Left colon (tissue), 2 donors: ENCODE data around the gene SLC6A11. TPM values are rescaled to one million over a fixed set of nuclear protein-coding genes. Genes with fewer than 3 reads are reported as not detected.

ENCODE experiments used
- ATAC-seq: fragments of 200-7000 bp; cut with Tn5 transposase; one replicate; pipeline ENCODE4 v1.9.1; 2020; ENCODE audit warnings: mild to moderate bottlenecking, moderate library complexity
- DNase-seq, 2 donors: peaks; one replicate each; pipeline ENCODE4 v3.0.0-alpha.2; 2020
- intact Hi-C, 2 donors: fragments of 100-400 bp; cut with DNase I in 1 of 2; cut with micrococcal nuclease in 1 of 2; formaldehyde crosslinking; loops; one replicate each; pipeline versions ENCODE4 v1.11.2 to v1.14.0; 2022; cut with DNase I, micrococcal nuclease
- total RNA-seq, 2 donors: library from RNA; stranded (reverse); fragmentation: NEBNext Ultra II Directional; extraction: Animal tissue kit (Norgen Biotek cat#: 25700); gene quantifications; one replicate each; pipeline ENCODE4 v1.2.1, GENCODE V29; 2021
- donor health status: DM: no; HTN: no; CAD: no.
- donor health status: DM: yes; HTN: yes; CAD: no.

The SLC6A11 gene
- total RNA-seq, 2 donors from 2014 or later, result 0.08 TPM; not detected in 1

DNA sequence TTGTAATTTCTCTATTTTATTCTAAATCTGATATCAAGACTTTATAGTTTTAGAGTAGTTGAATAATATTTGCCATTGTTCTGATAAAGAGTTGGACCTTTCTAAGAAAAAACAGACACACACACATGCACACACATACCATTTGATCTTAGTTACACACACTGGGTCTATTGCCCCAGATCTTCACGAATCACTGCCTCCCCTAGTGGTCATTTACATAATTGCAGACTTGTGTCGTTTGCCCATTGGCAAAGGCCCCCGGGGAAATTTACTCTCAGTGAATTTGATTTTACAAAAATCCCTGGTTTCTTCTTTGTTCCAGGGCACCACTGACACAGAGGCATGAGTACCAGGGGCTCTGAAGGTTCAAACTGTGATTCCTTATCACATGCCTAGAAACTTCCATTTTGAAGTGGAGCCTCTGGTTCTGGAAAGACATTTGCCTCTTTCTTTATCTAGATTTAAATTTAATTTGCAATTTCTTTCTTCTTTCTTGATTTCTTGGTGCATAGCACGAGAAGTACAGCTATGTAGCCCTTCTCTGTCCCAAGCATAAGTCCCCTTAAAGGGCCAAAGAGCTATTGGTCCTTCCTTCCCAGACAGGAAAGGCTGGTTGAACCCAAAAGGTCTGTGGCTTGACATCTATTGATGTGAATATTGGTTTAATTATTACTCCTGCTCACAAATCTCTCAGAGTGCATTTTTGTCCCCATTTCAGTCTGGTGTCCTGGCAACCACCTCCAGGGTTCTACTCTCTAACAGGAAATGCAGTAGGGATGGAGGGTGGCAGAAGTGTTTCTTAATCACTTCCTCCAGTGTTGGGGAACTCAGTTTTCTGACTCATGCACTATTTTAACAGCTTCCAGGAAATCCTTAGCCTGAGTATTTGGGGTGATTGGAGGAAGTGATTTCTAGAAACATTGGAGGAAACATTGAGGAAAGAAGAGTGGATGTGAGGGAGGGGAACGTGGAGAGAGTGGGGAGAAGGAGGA is 32.4 kb upstream of the SLC6A11 start:
- intact Hi-C loops, result no loop called here
- ATAC-seq, result no peak
- no peak for DNase-seq

DNA sequence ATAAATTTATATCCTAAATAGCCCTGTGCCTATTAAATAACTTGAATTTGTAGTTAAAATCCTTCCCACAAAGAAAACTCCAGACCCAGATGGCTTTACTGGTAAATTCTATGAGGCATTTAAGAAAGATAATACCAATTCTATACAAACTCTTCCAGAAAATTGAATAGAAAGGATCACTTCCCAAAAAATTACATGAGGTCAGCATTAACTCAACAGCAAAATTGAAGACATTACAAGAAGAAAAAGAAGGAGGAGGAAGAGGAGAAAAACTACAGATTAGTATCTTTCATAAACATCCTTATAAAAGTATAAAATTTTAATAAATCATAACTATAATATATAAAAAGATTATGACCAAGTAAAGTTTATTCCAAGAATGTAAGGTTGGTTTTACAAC is 29.4 kb upstream of the SLC6A11 start:
- no peak for ATAC-seq
- intact Hi-C loops, result no loop called here

DNA sequence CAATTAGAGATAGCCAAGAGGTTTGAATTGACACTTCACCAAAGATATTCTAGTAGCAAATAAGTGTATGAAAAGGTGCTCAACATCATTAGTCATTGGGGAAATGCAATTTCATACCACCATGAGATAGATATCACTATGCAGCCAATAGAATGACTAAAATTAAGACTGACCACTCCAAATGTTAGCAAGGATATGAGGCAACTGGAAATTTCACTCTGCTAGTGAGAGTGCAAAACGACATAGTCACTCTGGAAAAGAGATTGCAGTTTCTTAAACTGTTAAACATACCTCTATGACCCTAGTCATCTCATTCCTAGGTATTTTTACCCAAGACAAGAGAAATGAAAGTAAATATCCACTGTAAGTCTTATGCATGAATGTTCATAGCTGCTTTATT is 27.6 kb upstream of the SLC6A11 start:
- intact Hi-C loops, result no loop called here
- no peak for DNase-seq
- no peak for ATAC-seq

More for the DNA sequence above, 29.4 kb upstream of the SLC6A11 start:
- no peak for DNase-seq

DNA sequence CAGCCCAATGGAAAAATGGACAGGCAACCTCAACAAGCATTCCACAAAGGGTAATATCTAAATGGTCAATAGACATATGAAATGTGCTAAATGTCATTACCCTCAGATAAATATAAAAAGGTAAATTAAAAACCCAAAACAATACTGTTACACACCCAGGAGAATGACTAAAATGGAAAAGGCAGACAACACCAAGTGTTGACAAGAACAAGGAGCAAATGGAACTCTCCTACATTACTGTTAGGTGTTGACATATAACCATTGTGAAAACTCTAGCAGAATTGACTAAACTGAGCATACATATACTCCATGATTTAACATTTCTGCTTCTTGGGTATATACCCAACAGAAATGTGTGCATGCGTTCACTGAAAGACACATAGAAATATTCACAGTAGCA is 25.3 kb upstream of the SLC6A11 start:
- DNase-seq (no peak), ATAC-seq (no peak)
- intact Hi-C loops, result no loop called here

DNA sequence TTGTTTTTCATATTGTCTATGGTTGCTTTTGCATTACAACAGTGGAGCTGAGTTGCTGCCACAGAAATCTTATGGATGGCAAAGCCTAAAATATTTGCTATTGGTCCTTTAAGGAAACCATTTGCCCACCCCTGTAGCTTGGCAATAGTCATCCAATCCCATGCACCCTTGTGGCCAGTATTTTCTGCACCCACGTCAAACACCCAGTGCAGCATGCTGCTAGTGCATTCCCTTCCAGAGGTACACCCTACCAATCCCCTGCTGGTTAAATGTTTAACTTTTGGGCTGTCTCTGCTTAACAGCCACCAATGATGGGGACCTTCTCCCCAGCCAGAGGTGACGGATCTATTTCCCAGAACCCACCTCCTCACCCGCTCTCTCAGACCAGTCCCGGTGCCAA is 23.8 kb upstream of the SLC6A11 start:
- intact Hi-C loops, result no loop called here
- no peak for ATAC-seq
- DNase-seq, result no peak

DNA sequence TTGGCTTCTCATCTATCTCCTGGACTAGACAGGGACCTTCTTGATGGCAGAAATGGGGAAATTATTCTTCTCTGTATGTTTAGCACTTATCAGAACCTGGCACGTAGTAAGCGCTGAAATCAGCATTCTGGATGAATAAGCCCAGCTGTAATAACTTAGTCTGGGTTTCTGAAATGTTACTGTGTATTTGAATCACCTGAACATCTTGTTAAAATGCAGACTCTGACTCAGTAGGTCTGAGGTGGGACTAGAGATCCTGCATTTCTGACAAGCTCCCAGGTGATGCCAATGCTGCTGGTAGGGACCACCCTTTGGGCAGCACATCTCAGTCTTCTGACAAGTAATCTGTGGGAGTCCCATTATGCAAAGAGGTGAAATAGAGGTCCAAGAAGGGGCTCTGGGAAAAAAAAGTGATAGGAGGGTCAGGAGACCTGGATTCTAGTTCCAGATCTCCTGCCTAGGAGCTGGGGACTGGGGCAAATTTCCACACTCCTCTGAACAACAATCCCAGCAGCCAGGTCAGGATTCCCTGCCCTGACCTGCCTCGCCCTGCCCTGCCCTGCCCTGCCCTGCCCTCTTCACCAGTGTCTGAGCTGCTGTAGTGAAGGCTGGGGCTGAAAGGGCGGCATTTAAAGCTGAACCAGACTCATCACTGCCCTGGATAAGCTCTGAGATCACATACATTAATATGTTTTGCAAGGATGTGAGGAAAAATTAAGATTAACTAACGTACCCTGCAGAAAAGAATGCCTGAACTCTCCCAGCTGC is 17.2 kb upstream of the SLC6A11 start:
- ATAC-seq, result no peak
- intact Hi-C loops, result no loop called here

DNA sequence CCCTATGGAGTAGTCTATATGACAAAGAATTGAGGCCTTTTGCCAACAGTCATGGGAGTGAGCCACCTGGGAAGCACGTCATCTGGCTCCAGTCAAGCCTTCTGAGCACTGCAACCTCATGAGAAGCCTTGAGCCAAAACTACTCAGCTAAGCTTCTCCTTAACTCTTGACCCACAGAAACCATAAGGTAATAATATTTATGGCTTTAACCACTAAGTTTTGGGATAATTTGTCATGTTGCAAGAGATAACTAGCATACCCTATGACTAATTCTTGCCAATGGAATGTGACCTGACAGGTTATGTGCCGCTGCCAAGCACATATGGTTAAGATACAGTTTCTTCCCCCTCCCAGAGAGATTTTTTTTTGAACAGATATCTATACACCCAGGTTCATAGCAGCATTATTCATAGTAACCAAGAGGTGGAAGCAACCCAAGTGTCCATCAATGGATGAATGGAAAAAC is 11.8 kb upstream of the SLC6A11 start:
- no peak for ATAC-seq
- intact Hi-C loops, result no loop called here
- DNase-seq, result no peak

More for the DNA sequence above, 17.2 kb upstream of the SLC6A11 start:
- DNase-seq, result no peak

DNA sequence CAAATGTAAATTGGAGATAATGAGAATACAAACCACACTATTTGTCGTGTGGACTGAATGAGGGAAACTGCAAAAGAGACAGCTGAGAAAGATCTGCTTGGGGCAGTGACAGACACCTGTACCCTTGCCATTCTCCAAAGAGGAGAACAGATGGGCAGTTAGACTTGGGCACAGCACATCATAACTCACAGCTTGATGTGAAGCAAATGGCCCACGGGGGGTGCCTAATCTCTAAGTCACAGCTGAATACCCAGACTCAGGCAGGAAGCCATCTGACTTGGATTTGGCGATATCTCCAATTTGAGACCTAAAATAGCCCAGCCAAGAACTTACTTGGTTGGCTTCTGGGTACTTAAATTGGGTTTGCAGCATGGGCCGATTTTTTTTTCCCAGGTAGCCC is 10.0 kb upstream of the SLC6A11 start:
- ATAC-seq (no peak), DNase-seq (no peak)
- intact Hi-C loops, result no loop called here

DNA sequence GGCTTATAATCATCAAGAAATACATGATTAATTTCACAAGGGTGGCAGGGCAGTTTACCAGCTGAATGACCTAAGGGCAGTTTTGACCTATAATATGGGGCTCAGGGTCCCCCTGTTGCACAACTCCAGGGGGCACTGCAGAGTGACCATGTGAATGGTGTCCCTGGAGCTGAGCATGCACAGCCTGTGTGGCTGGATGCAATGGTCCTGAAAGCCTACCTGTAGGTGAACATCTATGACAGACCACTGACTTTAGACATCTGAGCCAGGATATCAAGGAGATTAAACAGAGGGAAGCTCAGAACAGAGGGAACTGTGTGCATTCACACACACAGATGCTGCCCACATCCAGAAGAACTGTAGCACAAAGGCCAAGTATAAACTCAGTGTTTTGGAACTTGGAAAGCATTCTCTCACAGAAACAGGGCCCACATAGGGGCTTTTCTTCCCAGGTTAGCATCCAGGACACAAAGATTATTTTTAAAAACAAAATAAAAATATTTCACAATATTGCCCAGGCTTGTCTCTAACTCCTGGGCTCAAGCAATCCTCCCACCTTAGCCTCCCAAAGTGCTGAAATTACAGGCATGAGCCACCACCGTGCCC is 7.8 kb upstream of the SLC6A11 start:
- intact Hi-C loops, result no loop called here
- ATAC-seq, result no peak
- DNase-seq, result no peak

DNA sequence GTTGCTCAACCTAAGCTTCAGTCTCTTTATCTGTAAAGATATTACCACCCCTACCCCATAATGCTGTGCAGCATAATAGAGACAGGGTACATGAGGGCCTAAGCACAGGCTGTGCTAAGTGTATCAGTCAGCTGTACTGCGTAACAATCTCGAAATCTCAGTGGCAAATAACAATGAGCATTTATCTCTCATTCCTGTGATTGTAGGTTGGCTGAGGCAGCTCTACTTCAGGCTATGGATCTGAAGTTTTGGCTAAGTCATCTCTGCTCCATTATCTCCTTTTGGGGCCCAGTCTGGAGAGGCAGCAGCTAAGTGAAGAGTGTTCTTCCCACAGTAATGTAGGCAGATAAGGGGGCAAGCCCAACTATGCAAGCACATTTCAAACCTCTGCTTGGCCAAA is 7.1 kb upstream of the SLC6A11 start:
- DNase-seq, result no peak
- intact Hi-C loops, result no loop called here
- no peak for ATAC-seq

DNA sequence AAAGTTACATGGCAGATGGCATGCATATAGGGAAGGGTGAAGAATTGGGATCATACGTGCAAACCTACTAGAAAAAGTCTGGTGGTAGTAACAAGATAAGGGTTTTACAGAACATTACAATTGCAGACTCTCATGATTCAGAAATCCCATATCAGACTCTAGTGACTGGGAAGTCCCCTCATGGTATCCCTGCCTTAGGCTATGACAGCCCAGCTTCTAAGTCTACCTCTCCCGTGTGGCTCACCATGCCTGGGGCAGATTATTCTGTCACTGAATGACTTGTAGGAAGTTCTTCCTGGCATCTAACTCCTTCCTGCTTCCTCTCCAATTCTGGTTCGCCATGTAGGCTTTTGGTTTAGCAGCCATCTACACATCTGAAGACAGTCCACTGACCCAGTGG is 5.7 kb upstream of the SLC6A11 start:
- DNase-seq (no peak), ATAC-seq (no peak)
- intact Hi-C loops, result no loop called here

DNA sequence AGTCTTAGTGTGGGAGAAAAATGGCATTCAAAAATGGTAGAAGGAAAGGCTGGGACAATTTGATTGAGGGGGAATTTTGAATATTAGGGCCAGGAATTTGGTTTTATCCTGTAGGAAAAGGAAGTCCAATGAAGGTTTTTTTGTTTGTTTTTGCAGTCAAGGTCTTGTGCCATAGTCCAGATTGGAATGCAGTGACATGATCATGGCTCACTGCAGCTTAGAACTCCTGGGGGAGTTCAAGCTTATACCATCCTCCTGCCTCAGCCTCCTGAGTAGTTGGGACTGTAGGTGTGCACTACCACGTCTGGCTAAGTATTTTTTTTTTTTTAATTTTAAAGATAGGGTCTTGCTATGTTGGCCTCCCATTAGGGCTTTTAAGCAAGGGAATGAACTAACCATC is 2.6 kb upstream of the SLC6A11 start:
- DNase-seq, result no peak
- ATAC-seq, result no peak
- intact Hi-C loops, result no loop called here

DNA sequence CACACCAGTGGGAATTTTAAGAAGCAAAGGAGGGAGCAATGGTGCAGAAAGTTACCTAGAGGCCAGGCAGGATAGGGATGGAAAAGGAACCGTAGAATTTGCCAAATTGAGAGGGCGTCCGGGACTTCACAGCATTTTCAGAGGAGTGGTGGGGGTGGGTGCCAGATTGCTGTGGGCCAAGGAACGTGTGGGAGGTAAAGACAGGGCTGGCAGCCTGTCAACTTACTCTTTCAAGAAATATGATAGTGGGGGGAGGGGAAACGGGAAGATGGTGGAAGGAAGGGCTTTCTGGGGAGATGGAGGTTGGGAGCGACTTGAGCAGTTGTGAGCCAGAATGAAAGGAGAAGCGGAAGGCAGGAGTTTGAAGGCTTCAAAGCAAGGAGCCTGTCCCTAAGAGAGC is 1.4 kb upstream of the SLC6A11 start:
- no peak for ATAC-seq
- intact Hi-C loops, result no loop called here
- no peak for DNase-seq

DNA sequence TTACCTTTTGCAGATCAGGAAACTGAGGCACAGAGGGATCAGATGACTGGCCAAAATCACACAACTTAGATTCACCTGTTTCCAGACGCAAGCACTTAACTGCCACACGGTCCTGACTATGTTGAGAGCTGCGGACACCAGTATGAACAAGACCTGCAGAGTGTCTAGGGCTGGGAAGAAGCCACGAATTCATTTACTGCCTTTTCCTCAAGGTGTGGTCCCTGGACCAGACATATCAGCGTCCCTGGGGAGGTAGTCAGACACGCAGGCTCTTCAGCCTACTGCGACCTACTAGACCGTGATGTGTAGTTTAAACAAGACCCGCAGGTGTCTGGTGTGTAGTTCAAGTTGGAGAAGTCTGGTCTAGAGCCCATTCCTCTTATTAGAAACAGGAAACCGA is 541 bp upstream of the SLC6A11 start:
- ATAC-seq (no peak), DNase-seq (no peak)
- intact Hi-C loops, result no loop called here

DNA sequence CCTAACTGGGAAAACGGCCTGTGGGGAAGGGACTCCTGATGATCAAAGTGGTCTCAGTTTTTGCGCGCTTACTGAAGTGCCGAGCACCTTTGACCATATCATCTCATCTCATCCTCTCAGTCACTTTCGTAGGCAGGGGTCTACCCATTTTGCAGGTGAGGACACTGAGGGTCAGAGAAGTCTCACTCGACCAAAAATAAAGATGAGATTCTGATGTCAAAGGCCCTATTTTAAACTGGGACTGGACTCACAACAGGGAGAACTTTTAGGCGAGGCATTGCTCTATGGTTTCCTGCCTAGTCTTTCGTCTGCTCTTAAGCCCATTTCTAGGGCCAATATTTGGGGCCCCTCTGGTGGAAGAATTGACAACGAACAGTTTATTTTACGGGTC is 830 bp downstream of the SLC6A11 start:
- ATAC-seq (no peak), DNase-seq (no peak)
- intact Hi-C loops, result no loop called here

DNA sequence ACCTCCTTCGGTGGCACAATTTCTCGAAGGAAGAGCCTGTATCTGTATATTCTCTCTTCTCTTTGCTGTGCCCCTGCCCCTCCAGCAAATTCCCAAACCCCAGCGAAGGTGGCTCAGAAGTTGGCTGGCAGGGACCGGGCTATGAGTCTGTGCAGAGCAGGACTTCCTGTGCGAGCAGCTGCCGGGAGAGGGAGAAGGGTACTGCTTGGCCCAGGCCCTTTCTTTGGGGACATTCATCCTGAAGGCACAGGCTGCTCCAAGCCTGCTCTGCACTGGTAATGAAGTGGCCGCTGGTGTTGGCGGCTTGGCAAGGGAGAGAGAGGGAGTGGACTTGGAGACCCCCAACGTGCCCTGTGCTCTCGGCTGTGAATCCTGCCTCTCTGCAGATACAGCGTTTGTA is 1.5 kb downstream of the SLC6A11 start:
- intact Hi-C loops, result no loop called here
- no peak for DNase-seq
- no peak for ATAC-seq

DNA sequence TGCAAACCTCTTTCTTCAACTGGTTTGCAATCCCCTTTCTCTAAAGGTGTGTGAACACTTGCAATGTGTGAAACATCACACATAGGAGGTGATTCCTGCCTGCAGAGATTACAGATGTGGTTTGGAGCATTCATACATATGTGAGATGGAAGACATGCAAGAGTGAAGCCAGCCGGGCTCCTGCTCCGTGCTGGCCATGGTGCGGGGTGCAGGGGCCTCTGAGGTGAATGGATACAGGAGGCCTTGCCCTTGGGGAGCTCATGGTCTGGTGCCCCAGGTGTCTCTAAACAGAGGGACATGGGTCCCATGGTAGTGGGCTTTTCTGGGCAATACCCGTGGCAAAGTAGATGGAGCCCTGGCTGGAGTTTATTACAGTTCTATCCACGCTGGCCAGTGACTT is 6.0 kb downstream of the SLC6A11 start:
- no peak for DNase-seq
- ATAC-seq, result no peak
- intact Hi-C loops, result no loop called here

DNA sequence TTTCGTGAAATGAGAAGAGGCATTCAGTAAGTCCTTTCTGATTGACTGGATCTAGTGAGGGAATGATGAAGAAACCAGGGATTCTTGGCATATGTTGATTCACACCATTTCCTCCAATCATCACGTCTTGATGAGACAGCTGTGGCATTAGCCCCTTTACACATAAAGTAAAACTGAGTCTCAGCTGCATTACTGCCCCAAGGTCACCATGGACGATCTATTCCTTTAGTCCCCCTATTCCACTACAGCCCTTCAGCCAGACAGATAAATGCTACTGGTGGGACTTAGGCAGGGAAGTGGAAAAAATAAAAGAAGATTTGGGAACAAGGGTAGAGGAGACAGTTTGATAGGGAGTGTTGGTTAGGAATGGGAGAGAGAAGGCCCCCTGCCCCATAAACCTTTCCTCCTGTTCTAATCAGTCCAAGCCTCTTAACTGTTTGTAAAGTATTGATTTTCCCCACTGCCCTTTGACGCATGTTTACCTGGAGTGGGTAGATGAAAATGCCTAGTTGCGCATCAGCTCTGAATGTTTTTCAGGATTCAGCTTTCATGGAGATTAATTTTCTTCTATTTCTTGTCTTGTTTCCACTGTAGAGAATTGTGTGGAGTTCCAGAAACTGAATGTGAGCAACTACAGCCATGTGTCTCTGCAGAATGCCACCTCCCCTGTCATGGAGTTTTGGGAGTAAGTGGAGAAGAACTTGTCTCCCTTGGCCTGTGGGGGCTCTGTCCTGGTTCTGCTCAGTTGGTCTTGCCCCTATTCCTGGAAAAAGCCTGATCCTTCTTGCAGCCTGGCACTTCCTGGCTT is 6.9 kb downstream of the SLC6A11 start:
- ATAC-seq (no peak), DNase-seq (no peak)
- intact Hi-C loops, result no loop called here

DNA sequence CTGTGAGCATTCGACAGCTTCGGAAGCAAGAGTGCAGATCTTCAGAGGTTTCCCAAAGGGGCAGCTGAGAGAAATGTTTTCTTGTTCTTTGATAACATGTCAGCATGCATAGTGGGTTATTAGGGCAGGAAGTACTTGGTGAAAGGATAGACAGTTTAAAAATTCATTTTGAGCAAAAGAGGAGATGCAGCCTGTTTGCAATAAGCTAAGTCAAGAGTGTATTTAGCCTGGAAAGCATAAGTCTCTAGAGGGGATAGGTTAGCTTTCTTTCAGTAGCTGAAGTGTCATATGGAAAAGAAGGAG is 7.4 kb downstream of the SLC6A11 start:
- ATAC-seq (no peak), DNase-seq (no peak)
- intact Hi-C loops, result no loop called here
